Measurements from ENCODE around the gene TDRD10.

Gene TDRD10

GRCh38 chr1:154553056-154554030 is 51.3 kb downstream of the TDRD10 start:
- TF ChIP-seq, protein P1, sequence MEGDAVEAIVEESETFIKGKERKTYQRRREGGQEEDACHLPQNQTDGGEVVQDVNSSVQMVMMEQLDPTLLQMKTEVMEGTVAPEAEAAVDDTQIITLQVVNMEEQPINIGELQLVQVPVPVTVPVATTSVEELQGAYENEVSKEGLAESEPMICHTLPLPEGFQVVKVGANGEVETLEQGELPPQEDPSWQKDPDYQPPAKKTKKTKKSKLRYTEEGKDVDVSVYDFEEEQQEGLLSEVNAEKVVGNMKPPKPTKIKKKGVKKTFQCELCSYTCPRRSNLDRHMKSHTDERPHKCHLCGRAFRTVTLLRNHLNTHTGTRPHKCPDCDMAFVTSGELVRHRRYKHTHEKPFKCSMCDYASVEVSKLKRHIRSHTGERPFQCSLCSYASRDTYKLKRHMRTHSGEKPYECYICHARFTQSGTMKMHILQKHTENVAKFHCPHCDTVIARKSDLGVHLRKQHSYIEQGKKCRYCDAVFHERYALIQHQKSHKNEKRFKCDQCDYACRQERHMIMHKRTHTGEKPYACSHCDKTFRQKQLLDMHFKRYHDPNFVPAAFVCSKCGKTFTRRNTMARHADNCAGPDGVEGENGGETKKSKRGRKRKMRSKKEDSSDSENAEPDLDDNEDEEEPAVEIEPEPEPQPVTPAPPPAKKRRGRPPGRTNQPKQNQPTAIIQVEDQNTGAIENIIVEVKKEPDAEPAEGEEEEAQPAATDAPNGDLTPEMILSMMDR (IDR thresholded peaks at IDR 0.05; ENCODE audit: low read depth, low read length): no peak

DNA sequence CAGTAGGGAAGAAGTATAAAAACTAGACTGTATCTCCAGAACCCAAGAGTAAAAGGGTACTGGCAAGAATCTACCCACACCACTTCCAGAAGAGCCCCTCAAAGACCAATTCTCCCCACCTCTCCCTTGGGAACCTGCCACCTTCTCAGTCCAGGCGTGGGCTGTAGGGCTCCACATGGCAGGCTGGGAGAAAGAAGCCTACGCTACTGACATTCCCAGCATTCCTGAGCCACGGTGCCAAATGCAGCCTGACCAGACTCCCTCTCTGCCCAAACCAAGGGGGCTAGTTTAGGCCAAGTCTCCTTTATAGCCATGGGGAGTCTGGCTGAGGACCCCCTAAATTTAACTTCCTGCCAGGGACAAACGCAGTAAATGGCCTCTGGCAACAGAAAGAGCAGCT is 54.4 kb downstream of the TDRD10 start:
- H3K27ac ChIP-seq: no peak overlapping the region
- H3K36me3 ChIP-seq: peaks cover 57% of the 10 kb centered on the region
- TF ChIP-seq, protein P1 (IDR thresholded peaks at IDR 0.05; ENCODE audit: low read depth, low read length): no peak
- H3K27me3 ChIP-seq (ENCODE audit: insufficient read depth, low read depth, severe bottlenecking): no peaks in the 10 kb centered on the region
- no peaks in the 10 kb centered on the region for H3K9me3 ChIP-seq (ENCODE audit: severe bottlenecking)
- no peak overlapping the region for H3K4me3 ChIP-seq (ENCODE audit: low read depth, low read length)
- DNase-seq: no peak

More at GRCh38 chr1:154553056-154554030, 51.3 kb downstream of the TDRD10 start:
- peaks cover 87% of the 10 kb centered on the region for H3K36me3 ChIP-seq
- no peak overlapping the region for H3K27ac ChIP-seq
- no peak for DNase-seq
- H3K9me3 ChIP-seq (ENCODE audit: severe bottlenecking): no peaks in the 10 kb centered on the region
- no peak overlapping the region for H3K4me3 ChIP-seq (ENCODE audit: low read depth, low read length)
- H3K27me3 ChIP-seq (ENCODE audit: insufficient read depth, low read depth, severe bottlenecking): no peaks in the 10 kb centered on the region

DNA sequence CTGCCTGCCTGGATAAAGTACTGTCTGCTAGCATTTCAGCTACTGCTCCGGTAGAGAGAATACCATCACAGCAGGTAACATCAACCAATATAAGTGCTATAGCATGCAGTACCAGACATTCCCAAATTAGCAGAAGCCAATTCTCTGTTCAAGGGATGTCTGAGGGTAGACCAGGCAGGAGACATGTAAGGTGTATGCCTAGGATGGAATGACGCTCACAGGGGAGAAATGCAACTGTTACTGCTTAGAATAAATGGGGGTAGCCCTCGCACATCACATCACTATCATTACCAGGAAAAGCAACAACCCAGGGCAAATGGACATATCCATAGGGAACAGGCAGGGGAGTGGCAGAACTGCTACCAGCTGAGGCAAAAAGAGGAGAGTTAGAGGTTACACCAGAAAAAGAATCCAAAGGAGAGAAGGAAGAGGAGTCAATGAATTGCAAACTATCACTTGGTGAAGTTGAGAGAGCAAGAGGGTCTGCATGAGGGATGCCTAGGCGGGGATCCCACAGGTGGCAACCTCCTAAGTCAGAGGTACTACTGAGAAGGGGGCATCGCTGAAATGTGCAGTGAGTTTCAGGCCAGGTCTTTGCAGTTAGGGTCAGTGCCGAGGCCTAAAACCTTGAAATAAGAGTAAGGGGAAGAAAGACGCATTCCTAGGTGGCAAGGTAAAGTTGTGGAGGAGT is 55.4 kb downstream of the TDRD10 start:
- H3K4me3 ChIP-seq (ENCODE audit: low read depth, low read length): peak overlapping the region; percentile 84
- H3K27me3 ChIP-seq (ENCODE audit: insufficient read depth, low read depth, severe bottlenecking): no peaks in the 10 kb centered on the region
- no peaks in the 10 kb centered on the region for H3K9me3 ChIP-seq (ENCODE audit: severe bottlenecking)
- no peak for DNase-seq
- TF ChIP-seq, protein P1 (IDR thresholded peaks at IDR 0.05; ENCODE audit: low read depth, low read length): no peak
- H3K36me3 ChIP-seq: peaks cover 48% of the 10 kb centered on the region
- peak overlapping the region; percentile 68 for H3K27ac ChIP-seq

- Histone ChIP-seq H3K27ac (peak within 1 kb of the TSS; percentile 83), H3K9me3 (ENCODE audit: severe bottlenecking) (no peaks in the 10 kb centered on the region), H3K27me3 (ENCODE audit: insufficient read depth, low read depth, severe bottlenecking) (no peaks in the 10 kb centered on the region), H3K36me3 (peaks cover 40% of the 10 kb centered on the region), H3K4me3 (ENCODE audit: low read depth, low read length) (peak within 1 kb of the TSS; percentile 84)
- DNase-seq: peak; percentile 64
- TF ChIP-seq, protein P1 (IDR thresholded peaks at IDR 0.05; ENCODE audit: low read depth, low read length): no peak
Observed at GRCh38 chr1:154557939-154558719, 56.1 kb downstream of the TDRD10 start, which contains the start of gene UBE2Q1. UBE2Q1 (minus strand) TSS chr1:154558662; CDS start chr1:154558553, 109 bp downstream.

GRCh38 chr1:154558720-154559465 is 56.9 kb downstream of the TDRD10 start:
- peak overlapping the region; percentile 69 for H3K4me3 ChIP-seq (ENCODE audit: low read depth, low read length)
- H3K27me3 ChIP-seq (ENCODE audit: insufficient read depth, low read depth, severe bottlenecking): no peaks in the 10 kb centered on the region
- DNase-seq: peak; percentile 100
- TF ChIP-seq, protein P1 (IDR thresholded peaks at IDR 0.05; ENCODE audit: low read depth, low read length): 0 out of 2 replicates have a peak, but pooled peaks have one; percentile 14
- H3K27ac ChIP-seq: peak overlapping the region; percentile 83
- H3K36me3 ChIP-seq: peaks cover 33% of the 10 kb centered on the region
- H3K9me3 ChIP-seq (ENCODE audit: severe bottlenecking): no peaks in the 10 kb centered on the region
